H1 (cell line): ENCODE results near the gene APP. TPM values are rescaled to one million over a fixed set of nuclear protein-coding genes. Genes with fewer than 3 reads are reported as not detected.

Experiments used
- CTCF ChIA-PET: fragments of 300-600 bp; sonication (Branson Sonifier 250); formaldehyde crosslinking; loops from one replicate; lab custom pipeline; 2021; ENCODE audit not compliant: partially characterized antibody; lab: Charles Lee
- POLR2A ChIA-PET: fragments of 300-600 bp; sonication (Branson Sonifier 250); formaldehyde crosslinking; loops from one replicate; lab custom pipeline; 2021; ENCODE audit warnings: inconsistent platforms; ENCODE audit not compliant: partially characterized antibody; lab: Charles Lee
- DNase-seq, 2 experiments: peaks; one replicate each; pipeline versions ENCODE4 v3.0.0 to v3.0.0-alpha.2; 2010 to 2022; ENCODE audit warnings: low spot score in 2 of 2, low read depth in 1 of 2, mixed read lengths in 1 of 2
- FAIRE-seq: peaks from 2 replicates; lab custom pipeline; 2011; peaks lifted over from hg19 to GRCh38; lab: Jason Lieb, UNC
- H2AFZ ChIP-seq: 2 replicates; pipeline ENCODE4 v1.8.1; 2012; ENCODE audit warnings: low read length, inconsistent platforms
- H2AK5ac ChIP-seq: 2 replicates; pipeline ENCODE4 v1.6.1; 2013; ENCODE audit warnings: low read depth, low read length
- H2BK120ac ChIP-seq: replicated peaks from 2 replicates; pipeline ENCODE3; 2013; ENCODE audit warnings: low read depth, low read length, inconsistent platforms
- H2BK12ac ChIP-seq: 2 replicates; pipeline ENCODE4 v1.6.1; 2013; ENCODE audit warnings: low read depth, low read length
- H2BK15ac ChIP-seq: 2 replicates; pipeline ENCODE4 v1.6.1; 2013; ENCODE audit warnings: low read length
- H2BK20ac ChIP-seq: 2 replicates; pipeline ENCODE4 v1.6.1; 2013; ENCODE audit warnings: low read length
- H2BK5ac ChIP-seq: 2 replicates; pipeline ENCODE4 v1.6.1; 2013; ENCODE audit warnings: low read depth, low read length
- H3K14ac ChIP-seq: 2 replicates; pipeline ENCODE4 v1.6.1; 2013; ENCODE audit warnings: inconsistent platforms; ENCODE audit not compliant: insufficient read length
- H3K18ac ChIP-seq: 2 replicates; pipeline ENCODE4 v1.6.1; 2013; ENCODE audit warnings: low read length; ENCODE audit errors: extremely low read depth
- H3K23ac ChIP-seq: 2 replicates; pipeline ENCODE4 v1.6.1; 2013; ENCODE audit warnings: inconsistent platforms; ENCODE audit not compliant: insufficient read length
- H3K23me2 ChIP-seq: 2 replicates; pipeline ENCODE4 v1.6.1; 2013; ENCODE audit warnings: low read depth, low read length
- H3K27ac ChIP-seq: 2 replicates; pipeline ENCODE4 v1.6.1; 2011; ENCODE audit warnings: low read depth, low read length, inconsistent platforms
- H3K27me3 ChIP-seq, 4 experiments: replicated peaks in 1 of 4; 1 replicate in 1 of 4; 2 replicates in 3 of 4; pipeline versions ENCODE4 v1.6.1 to v1.8.1; 2011 to 2013; ENCODE audit warnings: low read length in 3 of 4, mild to moderate bottlenecking in 3 of 4, inconsistent platforms in 2 of 4, mixed read lengths in 2 of 4, moderate library complexity in 1 of 4; ENCODE audit not compliant: control insufficient read depth in 3 of 4, insufficient read depth in 3 of 4; ENCODE audit errors: extremely low read depth in 1 of 4
- H3K36me3 ChIP-seq, 4 experiments: 2 replicates each; pipeline versions ENCODE4 v1.6.1 to v1.8.1; 2011 to 2013; ENCODE audit warnings: mild to moderate bottlenecking in 4 of 4, low read length in 3 of 4, moderate library complexity in 2 of 4, control low read depth in 1 of 4, inconsistent platforms in 1 of 4; ENCODE audit not compliant: insufficient read depth in 4 of 4, control insufficient read depth in 2 of 4
- H3K4ac ChIP-seq: replicated peaks from 2 replicates; pipeline ENCODE3; 2013; ENCODE audit warnings: low read length, low read depth, mixed read lengths, inconsistent platforms; ENCODE audit not compliant: insufficient read length
- H3K4me1 ChIP-seq, 4 experiments: replicated peaks in 1 of 4; 1 replicate in 1 of 4; 2 replicates in 3 of 4; pipeline versions ENCODE4 v1.6.1 to v1.8.1; 2011 to 2013; ENCODE audit warnings: low read length in 3 of 4, inconsistent platforms in 2 of 4, mixed read lengths in 1 of 4; ENCODE audit not compliant: insufficient read depth in 4 of 4, control insufficient read depth in 3 of 4
- H3K4me2 ChIP-seq, 2 experiments: 2 replicates each; pipeline versions ENCODE4 v1.6.1 to v1.8.1; 2011 to 2013; ENCODE audit warnings: low read depth in 2 of 2, low read length in 2 of 2, control low read depth in 1 of 2, inconsistent platforms in 1 of 2, mild to moderate bottlenecking in 1 of 2; ENCODE audit not compliant: insufficient read depth in 1 of 2
- H3K4me3 ChIP-seq, 4 experiments: fragments of 200-600, 300-600 bp in 1 of 4; sonication (generic), shearing (Covaris generic), sonication (Bioruptor Twin) in 1 of 4; 2 replicates each; pipeline versions ENCODE4 v1.5.1 to v1.8.1; 2011 to 2016; ENCODE audit warnings: low read length in 4 of 4, low read depth in 3 of 4, control low read depth in 2 of 4, inconsistent platforms in 2 of 4, mild to moderate bottlenecking in 2 of 4, mixed read lengths in 1 of 4, moderate library complexity in 1 of 4; ENCODE audit not compliant: insufficient read depth in 2 of 4; ENCODE audit errors: extremely low read depth in 1 of 4
- H3K56ac ChIP-seq: replicated peaks from 2 replicates; pipeline ENCODE3; 2013; ENCODE audit warnings: low read depth, mild to moderate bottlenecking, mixed read lengths, low read length, inconsistent platforms; ENCODE audit not compliant: insufficient read length
- H3K79me1 ChIP-seq: 2 replicates; pipeline ENCODE4 v1.6.1; 2013; ENCODE audit warnings: low read depth, low read length, control low read depth
- H3K79me2 ChIP-seq, 2 experiments: 2 replicates each; pipeline versions ENCODE4 v1.6.1 to v1.8.1; 2012 to 2013; ENCODE audit warnings: low read length in 2 of 2, mild to moderate bottlenecking in 2 of 2, inconsistent platforms in 1 of 2; ENCODE audit not compliant: insufficient read depth in 2 of 2, control insufficient read depth in 1 of 2
- H3K9ac ChIP-seq, 4 experiments: replicated peaks in 1 of 4; 1 replicate in 1 of 4; 2 replicates in 3 of 4; pipeline versions ENCODE4 v1.6.1 to v1.8.1; 2011 to 2013; ENCODE audit warnings: low read depth in 3 of 4, low read length in 3 of 4, control low read depth in 2 of 4, mild to moderate bottlenecking in 2 of 4, moderate library complexity in 2 of 4, inconsistent platforms in 1 of 4; ENCODE audit errors: extremely low read depth in 1 of 4
- H3K9me3 ChIP-seq, 2 experiments: 2 replicates each; pipeline versions ENCODE4 v1.6.1 to v1.8.1; 2012 to 2013; ENCODE audit warnings: mild to moderate bottlenecking in 2 of 2, moderate library complexity in 2 of 2, control low read depth in 1 of 2, inconsistent platforms in 1 of 2, low read depth in 1 of 2, low read length in 1 of 2, mixed read lengths in 1 of 2; ENCODE audit not compliant: insufficient read depth in 2 of 2
- H4K20me1 ChIP-seq, 2 experiments: replicated peaks in 1 of 2; 2 replicates each; pipeline versions ENCODE3 to v1.8.1; 2011 to 2013; ENCODE audit warnings: inconsistent platforms in 2 of 2, low read length in 2 of 2, mild to moderate bottlenecking in 1 of 2; ENCODE audit not compliant: insufficient read depth in 2 of 2, control insufficient read depth in 1 of 2
- H4K5ac ChIP-seq: 2 replicates; pipeline ENCODE4 v1.6.1; 2013; ENCODE audit warnings: low read length, low read depth, mixed read lengths, inconsistent platforms; ENCODE audit not compliant: insufficient read length
- H4K8ac ChIP-seq: 2 replicates; pipeline ENCODE4 v1.8.0; 2013; ENCODE audit warnings: mild to moderate bottlenecking, moderate library complexity, low read length, inconsistent platforms; ENCODE audit not compliant: insufficient read depth; ENCODE audit errors: extremely low read depth
- H4K91ac ChIP-seq: replicated peaks from 2 replicates; pipeline ENCODE3; 2013; ENCODE audit warnings: low read length, mixed read lengths, inconsistent platforms; ENCODE audit not compliant: insufficient read length
- ASH2L ChIP-seq: fragments of 200-600, 300-600 bp; sonication (generic); IDR thresholded peaks from one replicate; pipeline ENCODE4 v1.7.1; 2017; ENCODE audit warnings: low read length
- GABPA ChIP-seq: IDR thresholded peaks from 2 replicates; pipeline ENCODE4 v1.6.1; 2011; ENCODE audit warnings: mild to moderate bottlenecking, low read length, moderate library complexity, borderline replicate concordance; ENCODE audit not compliant: insufficient read depth
- WGBS, 2 experiments: shearing (Covaris generic) in 1 of 2; methylation state at CpG; one replicate each; pipeline versions ENCODE4 v1.1.6 to v1.1.7; 2013 to 2015; ENCODE audit warnings: low lambda C conversion rate in 2 of 2, mixed read lengths in 2 of 2, inconsistent platforms in 1 of 2, low coverage in 1 of 2, missing lambda C conversion rate in 1 of 2; ENCODE audit not compliant: insufficient replicate concordance in 2 of 2, insufficient coverage in 1 of 2, insufficient read length in 1 of 2; ENCODE audit errors: extremely low coverage in 1 of 2, missing lambda C conversion rate in 1 of 2; 5-methylcytosine and 5-hydroxymethylcytosine counted together
- polyA plus RNA-seq, 7 experiments: library from polyadenylated mRNA; depleted of rRNA in 3 of 7; stranded (reverse) in 5 of 7; unstranded in 2 of 7; fragments of >200 nt in 5 of 7; fragments of 200-250 nt in 2 of 7; gene quantifications; 1 replicate in 5 of 7; 2 replicates in 1 of 7; 4 replicates in 1 of 7; pipeline versions ENCODE4 v1.2.1 to v1.2.3, GENCODE V29; 2011 to 2013; ENCODE audit warnings: missing spikeins in 2 of 7, mixed read lengths in 2 of 7
- total RNA-seq: library from RNA; stranded (reverse); fragmentation: NEBNext Ultra II Directional; extraction: Animal tissue kit (Norgen Biotek cat#: 25700); gene quantifications from 2 replicates; pipeline ENCODE4 v1.2.1, GENCODE V29; 2021

APP gene
- total and polyA plus RNA-seq, 2 of the 8 experiments (the other 6 are each of a cell fraction or from before 2014, with no cell fraction given): 375 to 551 TPM

- H3K27ac ChIP-seq: no peak overlapping the region
- H2BK20ac ChIP-seq: no peak overlapping the region
- no peak overlapping the region for H3K14ac ChIP-seq
- H4K91ac ChIP-seq: no peak overlapping the region
- WGBS, 2 experiments: 92% methylated on average over 5 of the region's 5 CpGs; no CpG with 5 or more reads in 1 of the 2 experiments
- H3K4me3 ChIP-seq: no peak overlapping the region
- no peaks in the 10 kb centered on the region for H3K79me2 ChIP-seq
- no peaks in the 10 kb centered on the region for H3K79me1 ChIP-seq
- no peak overlapping the region for H2BK120ac ChIP-seq
- no peak overlapping the region for H3K18ac ChIP-seq
- no peak overlapping the region for H2AFZ ChIP-seq
- no peak overlapping the region for H3K4me2 ChIP-seq
- H2BK12ac ChIP-seq: no peak overlapping the region
- no peak overlapping the region for H3K23ac ChIP-seq
- no peak overlapping the region for H3K4ac ChIP-seq
- DNase-seq: no peak
- no peaks in the 10 kb centered on the region for H3K4me1 ChIP-seq
- H3K9me3 ChIP-seq: no peaks in the 10 kb centered on the region
- H2BK5ac ChIP-seq: no peak overlapping the region
- ChIA-PET CTCF (no interaction called here), POLR2A (no interaction called here)
- FAIRE-seq: no peak
- H3K23me2 ChIP-seq: no peaks in the 10 kb centered on the region
- H4K20me1 ChIP-seq: no peaks in the 10 kb centered on the region
- H3K27me3 ChIP-seq: no peaks in the 10 kb centered on the region
- TF ChIP-seq ASH2L (no peak), GABPA (no peak)
- no peaks in the 10 kb centered on the region for H3K36me3 ChIP-seq
- H3K56ac ChIP-seq: no peak overlapping the region
- no peak overlapping the region for H3K9ac ChIP-seq
- H4K5ac ChIP-seq: no peak overlapping the region
- H2AK5ac ChIP-seq: no peak overlapping the region
- no peak overlapping the region for H4K8ac ChIP-seq
- H2BK15ac ChIP-seq: no peak overlapping the region
Measured at GRCh38 chr21:25855576-25855975, 315.0 kb downstream of the APP start.
